ENCODE measurements around the gene COPZ2.
"Not testable (repeated sequence)": the region's sequence is repeated elsewhere in the genome, so short reads cannot be mapped to it uniquely, and the experiment has no call there.

COPZ2 gene

GRCh38 chr17:48037036-48037837 lies at the start of gene COPZ2:
Gene COPZ2, minus strand, starts transcription at chr17:48037797. Its CDS starts 20 bp downstream, at chr17:48037777.
- peak; percentile 62 for DNase-seq

- DNase-seq, result no peak
These were observed 47.3 kb upstream of the COPZ2 start for GRCh38 chr17:48084932-48085331.

- DNase-seq, result no peak
These were observed 44.3 kb upstream of the COPZ2 start for GRCh38 chr17:48081858-48082257.

- DNase-seq, result not testable (repeated sequence)
These were observed 39.6 kb upstream of the COPZ2 start for GRCh38 chr17:48077152-48077551.

GRCh38 chr17:48074322-48075081 lies 36.9 kb upstream of the COPZ2 start:
- peak; percentile 56 for DNase-seq

GRCh38 chr17:48073566-48074094 lies 36.0 kb upstream of the COPZ2 start:
- DNase-seq, result not testable (repeated sequence)

GRCh38 chr17:48072811-48073210 lies 35.2 kb upstream of the COPZ2 start:
- not testable (repeated sequence) for DNase-seq

GRCh38 chr17:48071654-48072053 lies 34.1 kb upstream of the COPZ2 start:
- DNase-seq, result no peak

- no peak for DNase-seq
These were observed 32.6 kb upstream of the COPZ2 start for GRCh38 chr17:48070195-48070594.

GRCh38 chr17:48068491-48068961 lies 30.9 kb upstream of the COPZ2 start:
- no peak for DNase-seq

- not testable (repeated sequence) for DNase-seq
These were observed 30.2 kb upstream of the COPZ2 start for GRCh38 chr17:48067808-48068207.

- DNase-seq, result no peak
These were observed 29.6 kb upstream of the COPZ2 start for GRCh38 chr17:48067245-48067644.

- no peak for DNase-seq
These were observed 29.1 kb upstream of the COPZ2 start for GRCh38 chr17:48066656-48067055.

GRCh38 chr17:48066192-48066591 lies 28.6 kb upstream of the COPZ2 start:
- no peak for DNase-seq

GRCh38 chr17:48064638-48065037 lies 27.0 kb upstream of the COPZ2 start:
- DNase-seq, result no peak

- no peak for DNase-seq
These were observed 24.7 kb upstream of the COPZ2 start for GRCh38 chr17:48062273-48062672.

- DNase-seq, result no peak
These were observed 22.7 kb upstream of the COPZ2 start for GRCh38 chr17:48060249-48060648.

GRCh38 chr17:48059125-48059668 lies 21.6 kb upstream of the COPZ2 start:
- no peak for DNase-seq

GRCh38 chr17:48058393-48059124 lies 21.0 kb upstream of the COPZ2 start:
- no peak for DNase-seq

GRCh38 chr17:48057626-48058025 lies 20.0 kb upstream of the COPZ2 start:
- no peak for DNase-seq

- DNase-seq, result no peak
These were observed 19.3 kb upstream of the COPZ2 start for GRCh38 chr17:48056879-48057278.

- no peak for DNase-seq
These were observed 18.7 kb upstream of the COPZ2 start for GRCh38 chr17:48056246-48056745.

Data from stimulated activated CD4-positive, alpha-beta T cell treated with anti-CD3 and anti-CD28 coated beads, Interleukin-1b, Interleukin-23, amount 100 ng/mL, for 48 hours (primary cell).